CD4-positive, alpha-beta T cell treated with Interleukin-12 subunit alpha and Interleukin-12 subunit beta, for 1 hour (primary cell): ENCODE results near the gene RORB.

Source experiments
- DNase-seq: peaks from one replicate; pipeline ENCODE4 v3.0.0-alpha.2; 2020

RORB gene

DNA sequence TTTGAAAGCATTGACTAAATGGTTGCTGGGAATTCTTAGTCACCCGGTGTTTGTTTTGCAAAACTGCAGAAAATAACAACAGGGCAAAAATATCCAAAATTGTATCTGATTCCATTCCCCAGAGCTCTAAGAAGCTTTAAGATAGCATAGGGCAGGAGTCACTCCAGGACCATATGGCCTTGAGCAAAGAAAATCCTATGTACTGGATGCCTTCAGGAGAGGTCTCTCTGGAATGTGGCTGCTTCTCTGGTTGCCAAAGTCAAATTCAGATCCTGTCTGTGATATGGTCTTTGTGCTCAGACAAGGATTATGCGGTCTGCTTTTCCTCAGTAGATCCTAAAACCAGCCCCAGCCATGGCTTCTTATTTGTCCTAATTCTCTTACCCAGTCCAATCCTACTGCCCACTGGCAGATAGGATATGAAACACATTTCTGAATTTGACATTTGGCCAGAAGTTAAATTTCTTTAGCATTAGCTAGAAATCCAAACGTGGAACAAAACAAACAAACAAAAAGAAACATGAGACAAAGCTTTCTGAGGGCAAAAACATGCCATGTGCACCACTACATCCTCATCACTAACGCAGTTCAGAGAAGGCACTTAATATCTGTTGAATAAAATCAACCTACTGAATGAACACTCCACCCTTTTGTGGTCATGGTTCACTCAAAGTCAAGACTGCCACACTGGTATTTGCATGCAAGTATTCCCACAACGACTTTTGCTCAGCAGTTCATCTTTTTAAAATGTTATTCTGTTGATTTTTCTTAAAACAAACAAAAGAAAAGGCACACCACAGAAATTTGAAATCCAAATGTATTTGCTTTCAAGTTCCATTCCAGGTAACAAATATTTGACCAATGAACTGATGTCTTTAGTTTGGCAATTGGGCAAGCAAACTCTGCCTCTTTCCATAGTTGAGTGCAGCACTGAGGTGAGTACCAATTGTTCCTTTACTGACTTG is 224.8 kb downstream of the RORB start:
- no peak for DNase-seq

- no peak for DNase-seq
Observed at GRCh38 chr9:74724317-74724716, 227.2 kb downstream of the RORB start.

DNA sequence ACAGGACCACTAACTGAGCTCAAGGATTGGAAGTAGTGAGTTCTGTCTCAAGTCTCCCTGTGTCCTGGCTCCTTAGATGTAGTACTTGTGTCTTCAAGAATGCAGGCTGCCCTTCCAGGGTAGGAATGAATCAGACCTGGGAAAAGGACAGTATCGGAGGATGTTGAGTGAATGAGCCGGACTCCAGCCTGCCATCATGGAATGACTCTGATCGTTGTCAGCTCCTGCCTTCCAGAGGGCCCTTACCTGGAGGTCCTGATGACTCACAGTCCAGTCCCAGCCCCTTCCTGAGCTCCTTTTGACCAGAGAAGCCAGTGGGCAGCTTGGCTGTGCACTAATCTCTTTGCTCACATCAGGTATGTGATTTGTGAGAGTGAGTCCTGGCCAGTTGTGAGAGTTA is 229.4 kb downstream of the RORB start:
- no peak for DNase-seq

- no peak for DNase-seq
Observed at GRCh38 chr9:74728176-74728575, 231.0 kb downstream of the RORB start.

- no peak for DNase-seq
Observed at GRCh38 chr9:74729136-74729695, 232.1 kb downstream of the RORB start.

- DNase-seq, result no peak
Observed at GRCh38 chr9:74735761-74736160, 238.6 kb downstream of the RORB start.

GRCh38 chr9:74736646-74737045 is 239.5 kb downstream of the RORB start:
- no peak for DNase-seq

DNA sequence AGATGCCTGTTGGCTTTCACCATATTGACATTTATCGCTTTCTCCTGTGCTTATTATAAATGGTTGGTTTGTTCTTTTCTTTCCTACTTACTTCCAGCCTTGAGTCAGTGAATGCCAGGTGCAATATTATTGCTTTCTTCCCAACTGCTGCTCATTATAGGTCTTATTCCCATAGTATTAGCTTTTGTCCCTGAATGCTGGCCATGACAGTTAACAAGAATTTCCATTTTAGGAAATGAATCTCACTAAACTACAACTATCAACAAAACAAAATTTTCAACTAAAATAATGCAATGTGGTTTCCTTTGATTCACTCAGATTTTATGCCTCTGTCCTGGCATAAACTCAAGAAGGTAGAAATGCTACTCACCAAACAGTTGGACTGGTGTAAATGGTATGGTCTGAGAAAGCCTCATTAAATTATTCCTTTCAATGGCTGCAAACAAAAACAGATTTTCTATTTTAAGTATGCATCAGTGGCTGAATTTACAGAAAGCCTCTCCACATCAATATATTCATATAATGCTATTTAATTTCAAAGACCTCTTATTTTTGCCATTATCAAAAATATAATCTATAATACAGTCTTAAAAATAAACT is 245.2 kb downstream of the RORB start:
- no peak for DNase-seq
